ENCODE measurements around the gene PPP1R1C. TPM values are rescaled to one million over a fixed set of nuclear protein-coding genes. Genes with fewer than 3 reads are reported as not detected.

The PPP1R1C gene
- total RNA-seq, 2 experiments from 2014 or later, result not detected

- H3K4me3 Mint-ChIP-seq, result no peak overlapping the region
- POLR2A ChIA-PET, result no interaction called here
These were observed 83.8 kb downstream of the PPP1R1C start for GRCh38 chr2:182069416-182069815.

GRCh38 chr2:182069908-182070307 is 84.3 kb downstream of the PPP1R1C start:
- Mint-ChIP-seq H3K27ac (no peak overlapping the region), H3K4me1 (no peaks in the 10 kb centered on the region), H3K4me3 (no peak overlapping the region), H3K9me3 (no peaks in the 10 kb centered on the region), H3K36me3 (ENCODE audit: low read depth) (no peaks in the 10 kb centered on the region), H3K27me3 (peaks cover 13% of the 10 kb centered on the region)
- no peak for DNase-seq
- ChIA-PET CTCF (no interaction called here), POLR2A (no interaction called here)

More at GRCh38 chr2:182069416-182069815, 83.8 kb downstream of the PPP1R1C start:
- H3K27ac Mint-ChIP-seq, result no peak overlapping the region
- H3K27me3 Mint-ChIP-seq, result peaks cover 13% of the 10 kb centered on the region
- H3K4me1 Mint-ChIP-seq, result no peaks in the 10 kb centered on the region
- no peak for DNase-seq
- CTCF ChIA-PET, result no interaction called here
- H3K36me3 Mint-ChIP-seq (ENCODE audit: low read depth), result no peaks in the 10 kb centered on the region
- no peaks in the 10 kb centered on the region for H3K9me3 Mint-ChIP-seq

- peaks cover 13% of the 10 kb centered on the region for H3K27me3 Mint-ChIP-seq
- POLR2A ChIA-PET, result no interaction called here
- H3K36me3 Mint-ChIP-seq (ENCODE audit: low read depth), result no peaks in the 10 kb centered on the region
- H3K9me3 Mint-ChIP-seq, result no peaks in the 10 kb centered on the region
- H3K27ac Mint-ChIP-seq, result no peak overlapping the region
- no peak for DNase-seq
- no peak overlapping the region for H3K4me3 Mint-ChIP-seq
- CTCF ChIA-PET, result no interaction called here
- no peaks in the 10 kb centered on the region for H3K4me1 Mint-ChIP-seq
These were observed 85.1 kb downstream of the PPP1R1C start for GRCh38 chr2:182070736-182071135.

GRCh38 chr2:182072861-182073260 is 87.2 kb downstream of the PPP1R1C start:
- peaks cover 13% of the 10 kb centered on the region for H3K27me3 Mint-ChIP-seq
- ChIA-PET CTCF (no interaction called here), POLR2A (no interaction called here)
- H3K4me1 Mint-ChIP-seq, result no peaks in the 10 kb centered on the region
- no peak overlapping the region for H3K4me3 Mint-ChIP-seq
- no peak overlapping the region for H3K27ac Mint-ChIP-seq
- no peaks in the 10 kb centered on the region for H3K36me3 Mint-ChIP-seq (ENCODE audit: low read depth)
- no peaks in the 10 kb centered on the region for H3K9me3 Mint-ChIP-seq
- DNase-seq, result no peak

GRCh38 chr2:182073613-182074012 is 88.0 kb downstream of the PPP1R1C start:
- CTCF ChIA-PET, result no interaction called here
- Mint-ChIP-seq H3K4me3 (no peak overlapping the region), H3K27me3 (peaks cover 7% of the 10 kb centered on the region), H3K4me1 (no peaks in the 10 kb centered on the region), H3K27ac (no peak overlapping the region), H3K9me3 (no peaks in the 10 kb centered on the region), H3K36me3 (ENCODE audit: low read depth) (no peaks in the 10 kb centered on the region)
- POLR2A ChIA-PET, result no interaction called here
- DNase-seq, result no peak

- peaks cover 4% of the 10 kb centered on the region for H3K27me3 Mint-ChIP-seq
- H3K9me3 Mint-ChIP-seq, result no peaks in the 10 kb centered on the region
- no peak overlapping the region for H3K4me3 Mint-ChIP-seq
- ChIA-PET POLR2A (no interaction called here), CTCF (interaction anchor here (1.0 to 2.4 kb wide), 5 partner anchors 11 to 362 kb away, joined by 3 to 10 read pairs (median 5); no protein-coding TSS in a partner anchor)
- no peaks in the 10 kb centered on the region for H3K36me3 Mint-ChIP-seq (ENCODE audit: low read depth)
- no peak overlapping the region for H3K27ac Mint-ChIP-seq
- no peaks in the 10 kb centered on the region for H3K4me1 Mint-ChIP-seq
- DNase-seq, result no peak
These were observed 91.4 kb downstream of the PPP1R1C start for GRCh38 chr2:182077023-182077422.

GRCh38 chr2:182077448-182078142 is 91.9 kb downstream of the PPP1R1C start:
- H3K36me3 Mint-ChIP-seq (ENCODE audit: low read depth), result no peaks in the 10 kb centered on the region
- POLR2A ChIA-PET, result interaction anchor here (1.3 kb wide), 1 partner anchor 12 kb away, joined by 3 read pairs; no protein-coding TSS in a partner anchor
- DNase-seq, result no peak
- H3K4me3 Mint-ChIP-seq, result no peak overlapping the region
- CTCF ChIA-PET, result interaction anchor here (1.0 to 2.4 kb wide), 5 partner anchors 12 to 363 kb away, joined by 3 to 10 read pairs (median 5); no protein-coding TSS in a partner anchor
- peaks cover 4% of the 10 kb centered on the region for H3K27me3 Mint-ChIP-seq
- no peaks in the 10 kb centered on the region for H3K4me1 Mint-ChIP-seq
- H3K27ac Mint-ChIP-seq, result no peak overlapping the region
- H3K9me3 Mint-ChIP-seq, result no peaks in the 10 kb centered on the region

GRCh38 chr2:182078988-182079602 is 93.4 kb downstream of the PPP1R1C start:
- Mint-ChIP-seq H3K27ac (no peak overlapping the region), H3K9me3 (no peaks in the 10 kb centered on the region)
- POLR2A ChIA-PET, result interaction anchor here (1.3 kb wide), 1 partner anchor 13 kb away, joined by 3 read pairs; no protein-coding TSS in a partner anchor

GRCh38 chr2:182080493-182080892 is 94.8 kb downstream of the PPP1R1C start:
- ChIA-PET POLR2A (no interaction called here), CTCF (no interaction called here)
- DNase-seq, result no peak
- Mint-ChIP-seq H3K27me3 (peaks cover 4% of the 10 kb centered on the region), H3K4me3 (no peak overlapping the region), H3K27ac (no peak overlapping the region), H3K36me3 (ENCODE audit: low read depth) (no peaks in the 10 kb centered on the region), H3K4me1 (no peaks in the 10 kb centered on the region), H3K9me3 (no peaks in the 10 kb centered on the region)

More at GRCh38 chr2:182078988-182079602, 93.4 kb downstream of the PPP1R1C start:
- no peaks in the 10 kb centered on the region for H3K36me3 Mint-ChIP-seq (ENCODE audit: low read depth)
- DNase-seq, result no peak
- CTCF ChIA-PET, result interaction anchor here (0.7 to 2.4 kb wide), 2 partner anchors 188 to 336 kb away, joined by 3 to 10 read pairs; no protein-coding TSS in a partner anchor
- no peak overlapping the region for H3K4me3 Mint-ChIP-seq
- no peaks in the 10 kb centered on the region for H3K4me1 Mint-ChIP-seq
- peaks cover 3% of the 10 kb centered on the region for H3K27me3 Mint-ChIP-seq

- CTCF ChIA-PET, result no interaction called here
- POLR2A ChIA-PET, result no interaction called here
These were observed 96.1 kb downstream of the PPP1R1C start for GRCh38 chr2:182081602-182082260.

GRCh38 chr2:182088681-182089320 is 103.1 kb downstream of the PPP1R1C start:
- H3K4me3 Mint-ChIP-seq, result no peak overlapping the region
- H3K27ac Mint-ChIP-seq, result no peak overlapping the region
- peaks cover 7% of the 10 kb centered on the region for H3K27me3 Mint-ChIP-seq
- no peak for DNase-seq
- ChIA-PET POLR2A (no interaction called here), CTCF (no interaction called here)
- no peaks in the 10 kb centered on the region for H3K4me1 Mint-ChIP-seq
- no peaks in the 10 kb centered on the region for H3K36me3 Mint-ChIP-seq (ENCODE audit: low read depth)
- peaks cover 2% of the 10 kb centered on the region for H3K9me3 Mint-ChIP-seq

More at GRCh38 chr2:182081602-182082260, 96.1 kb downstream of the PPP1R1C start:
- H3K4me1 Mint-ChIP-seq, result no peaks in the 10 kb centered on the region
- no peak overlapping the region for H3K27ac Mint-ChIP-seq
- H3K36me3 Mint-ChIP-seq (ENCODE audit: low read depth), result no peaks in the 10 kb centered on the region
- no peak overlapping the region for H3K4me3 Mint-ChIP-seq
- no peak for DNase-seq
- H3K27me3 Mint-ChIP-seq, result peaks cover 4% of the 10 kb centered on the region
- H3K9me3 Mint-ChIP-seq, result no peaks in the 10 kb centered on the region

- Mint-ChIP-seq H3K36me3 (ENCODE audit: low read depth) (no peaks in the 10 kb centered on the region), H3K4me1 (no peaks in the 10 kb centered on the region), H3K4me3 (no peak overlapping the region), H3K9me3 (peaks cover 2% of the 10 kb centered on the region), H3K27ac (no peak overlapping the region), H3K27me3 (peaks cover 5% of the 10 kb centered on the region)
- ChIA-PET POLR2A (no interaction called here), CTCF (no interaction called here)
- DNase-seq, result no peak
These were observed 104.8 kb downstream of the PPP1R1C start for GRCh38 chr2:182090486-182090885.

- H3K4me3 Mint-ChIP-seq, result no peak overlapping the region
- CTCF ChIA-PET, result no interaction called here
- H3K27ac Mint-ChIP-seq, result no peak overlapping the region
- DNase-seq, result no peak
- POLR2A ChIA-PET, result no interaction called here
- H3K4me1 Mint-ChIP-seq, result no peaks in the 10 kb centered on the region
- H3K27me3 Mint-ChIP-seq, result peaks cover 3% of the 10 kb centered on the region
- H3K36me3 Mint-ChIP-seq (ENCODE audit: low read depth), result no peaks in the 10 kb centered on the region
- H3K9me3 Mint-ChIP-seq, result peaks cover 2% of the 10 kb centered on the region
These were observed 112.0 kb downstream of the PPP1R1C start for GRCh38 chr2:182097571-182098164.
